SK-N-SH (cell line): ENCODE measurements around the gene FAM81A. TPM values are rescaled to one million over a fixed set of nuclear protein-coding genes. Genes with fewer than 3 reads are reported as not detected.

Experiments
- CTCF ChIA-PET: fragments of 300-600, 350-600 bp; formaldehyde crosslinking; extraction: SDS; loops from one replicate; lab custom pipeline; 2021; lab: Yijun Ruan, JAX
- POLR2A ChIA-PET: fragments of 350-600 bp; sonication (Branson Sonifier 250); formaldehyde crosslinking; extraction: SDS; loops from one replicate; lab custom pipeline; 2020; ENCODE audit warnings: antibody characterized with exemption, inconsistent platforms; lab: Yijun Ruan, JAX
- DNase-seq: peaks from one replicate; pipeline ENCODE4 v3.0.0; 2012
- H2AFZ ChIP-seq: fragments of 200-600 bp; sonication (generic); 2 replicates; pipeline ENCODE4 v1.8.1; 2016; ENCODE audit warnings: antibody characterized with exemption, mild to moderate bottlenecking, low read depth
- H3F3A ChIP-seq: fragments of 200-600 bp; sonication (generic); replicated peaks from 2 replicates; pipeline ENCODE3; 2016; ENCODE audit warnings: antibody characterized with exemption, mild to moderate bottlenecking; ENCODE audit not compliant: insufficient read depth
- H3K27ac ChIP-seq, 2 experiments: fragments of 200-500 bp in 1 of 2; fragments of 200-600 bp in 1 of 2; sonication (Bioruptor generic) in 1 of 2; sonication (generic), shearing (Covaris generic) in 1 of 2; 2 replicates each; pipeline versions ENCODE4 v1.5.1 to v1.6.1; 2014 to 2016; ENCODE audit warnings: low read depth in 2 of 2, inconsistent platforms in 1 of 2, low read length in 1 of 2, mild to moderate bottlenecking in 1 of 2, mixed read lengths in 1 of 2
- H3K27me3 ChIP-seq: fragments of 200-600 bp; sonication (generic), shearing (Covaris generic); 2 replicates; pipeline ENCODE4 v1.6.1; 2016; ENCODE audit warnings: mixed run types; ENCODE audit not compliant: insufficient read depth
- H3K36me3 ChIP-seq, 2 experiments: fragments of 200-500 bp in 1 of 2; fragments of 200-600 bp in 1 of 2; sonication (Bioruptor generic) in 1 of 2; sonication (generic) in 1 of 2; replicated peaks in 1 of 2; 2 replicates each; pipeline versions ENCODE3 to v1.5.1; 2014 to 2016; ENCODE audit warnings: low read length in 1 of 2, mild to moderate bottlenecking in 1 of 2; ENCODE audit not compliant: insufficient read depth in 2 of 2, control insufficient read depth in 1 of 2
- H3K4me1 ChIP-seq, 2 experiments: fragments of 200-500 bp in 1 of 2; fragments of 200-600 bp in 1 of 2; sonication (Bioruptor generic) in 1 of 2; sonication (generic), shearing (Covaris generic) in 1 of 2; 2 replicates each; pipeline versions ENCODE4 v1.5.1 to v1.6.1; 2014 to 2016; ENCODE audit warnings: low read depth in 1 of 2, low read length in 1 of 2, mixed run types in 1 of 2; ENCODE audit not compliant: insufficient read depth in 2 of 2, control insufficient read depth in 1 of 2
- H3K4me2 ChIP-seq: fragments of 200-600 bp; sonication (generic), shearing (Covaris generic); 2 replicates; pipeline ENCODE4 v1.6.1; 2017; ENCODE audit warnings: mixed run types
- H3K4me3 ChIP-seq, 2 experiments: fragments of 200-500 bp in 1 of 2; fragments of 200-600 bp in 1 of 2; sonication (Bioruptor generic) in 1 of 2; sonication (generic), shearing (Covaris generic) in 1 of 2; 2 replicates each; pipeline versions ENCODE4 v1.5.1 to v1.8.1; 2014 to 2016; ENCODE audit warnings: low read depth in 2 of 2, inconsistent platforms in 1 of 2, low read length in 1 of 2, mild to moderate bottlenecking in 1 of 2, mixed read lengths in 1 of 2, moderate library complexity in 1 of 2
- H3K79me2 ChIP-seq: fragments of 200-600 bp; sonication (generic); 2 replicates; pipeline ENCODE4 v1.8.1; 2017; ENCODE audit warnings: mild to moderate bottlenecking; ENCODE audit not compliant: insufficient read depth
- H3K9ac ChIP-seq: fragments of 200-600 bp; sonication (generic); 2 replicates; pipeline ENCODE4 v1.6.1; 2017; ENCODE audit warnings: mixed run types
- H3K9me2 ChIP-seq: fragments of 200-600 bp; sonication (generic); 2 replicates; pipeline ENCODE4 v1.6.1; 2017; ENCODE audit warnings: mixed run types
- H3K9me3 ChIP-seq: fragments of 200-600 bp; sonication (generic); 2 replicates; pipeline ENCODE4 v1.6.1; 2017; ENCODE audit warnings: mixed run types, mild to moderate bottlenecking, moderate library complexity
- H4K20me1 ChIP-seq: fragments of 200-600 bp; sonication (generic); 2 replicates; pipeline ENCODE4 v1.6.1; 2017; ENCODE audit warnings: mild to moderate bottlenecking, mixed run types; ENCODE audit not compliant: insufficient read depth
- FOSL2 ChIP-seq: IDR thresholded peaks from 2 replicates; pipeline ENCODE4 v1.4.0; 2012; ENCODE audit warnings: low read depth, mild to moderate bottlenecking, moderate library complexity, borderline replicate concordance
- FOXM1 ChIP-seq: IDR thresholded peaks from 2 replicates; pipeline ENCODE4 v1.4.0; 2012; ENCODE audit warnings: low read depth, mild to moderate bottlenecking
- GATA2 ChIP-seq: sonication (generic); formaldehyde crosslinking; IDR thresholded peaks from 2 replicates; pipeline ENCODE4 v1.5.0; 2020; ENCODE audit warnings: mild to moderate bottlenecking, missing genetic modification reagents
- NFIC ChIP-seq: IDR thresholded peaks from 2 replicates; pipeline ENCODE4 v1.4.0; 2012; ENCODE audit warnings: borderline replicate concordance
- NRF1 ChIP-seq: IDR thresholded peaks from 2 replicates; pipeline ENCODE4 v1.6.1; 2012; ENCODE audit warnings: low read depth, mild to moderate bottlenecking, low read length
- POLR2AphosphoS5 ChIP-seq: IDR thresholded peaks from 2 replicates; pipeline ENCODE4 v1.6.1; 2012; ENCODE audit warnings: low read depth, low read length
- RAD21 ChIP-seq: IDR thresholded peaks from 2 replicates; pipeline ENCODE4 v1.6.1; 2012; ENCODE audit warnings: mild to moderate bottlenecking, low read length
- RCOR1 ChIP-seq: fragments of 150-350 bp; IDR thresholded peaks from 2 replicates; pipeline ENCODE4 v1.6.1; 2017; ENCODE audit warnings: antibody characterized with exemption, low read length
- RXRA ChIP-seq: IDR thresholded peaks from 2 replicates; pipeline ENCODE4 v1.4.0; 2012; ENCODE audit warnings: low read depth, mild to moderate bottlenecking, borderline replicate concordance
- SIN3A ChIP-seq: IDR thresholded peaks from 2 replicates; pipeline ENCODE4 v1.6.1; 2012; ENCODE audit warnings: low read depth, mild to moderate bottlenecking, low read length, moderate library complexity, borderline replicate concordance
- TAF1 ChIP-seq: IDR thresholded peaks from 2 replicates; pipeline ENCODE4 v1.6.1; 2012; ENCODE audit warnings: low read depth, mild to moderate bottlenecking, low read length, moderate library complexity, borderline replicate concordance
- TEAD4 ChIP-seq: IDR thresholded peaks from 2 replicates; pipeline ENCODE4 v1.4.0; 2012; ENCODE audit warnings: mild to moderate bottlenecking, borderline replicate concordance; ENCODE audit not compliant: insufficient read depth
- USF2 ChIP-seq: fragments of 150-350 bp; IDR thresholded peaks from 2 replicates; pipeline ENCODE4 v1.6.1; 2017; ENCODE audit warnings: antibody characterized with exemption, low read length, low read depth, borderline replicate concordance
- WGBS: methylation state at CpG from one replicate; pipeline ENCODE4 v1.1.6; 2017; ENCODE audit warnings: low lambda C conversion rate; 5-methylcytosine and 5-hydroxymethylcytosine counted together
- polyA plus RNA-seq, 3 experiments: library from polyadenylated mRNA; depleted of rRNA; stranded (reverse); fragments of >200 nt; gene quantifications; 2 replicates each; pipeline ENCODE4 v1.2.3, GENCODE V29; 2012
- TF ChIP-seq, protein P1 (sequence below): IDR thresholded peaks from 2 replicates; pipeline ENCODE4; 2012
- TF ChIP-seq, protein P2 (sequence below): IDR thresholded peaks from 2 replicates; pipeline ENCODE4 v1.4.0; 2012; ENCODE audit warnings: low read depth
- TF ChIP-seq, protein P3 (sequence below): IDR thresholded peaks from 2 replicates; pipeline ENCODE4 v1.6.1; 2012; ENCODE audit warnings: mild to moderate bottlenecking, low read depth, low read length, moderate library complexity
- TF ChIP-seq, protein P4 (sequence below): fragments of 200-600 bp; sonication (generic); IDR thresholded peaks from 2 replicates; pipeline ENCODE4 v1.6.1; 2017; ENCODE audit warnings: antibody characterized with exemption, mild to moderate bottlenecking, moderate library complexity

Gene FAM81A
- polyA plus RNA-seq, 1 of the 3 experiments (the other 2 are of a cell fraction), result 1.1 TPM

GRCh38 chr15:59549301-59550185, 111.6 kb downstream of the FAM81A start:
- no peaks in the 10 kb centered on the region for H3K4me1 ChIP-seq
- H3K79me2 ChIP-seq, result no peaks in the 10 kb centered on the region
- H4K20me1 ChIP-seq, result no peaks in the 10 kb centered on the region
- H3K36me3 ChIP-seq, result no peaks in the 10 kb centered on the region
- ChIA-PET POLR2A (no interaction called here), CTCF (interaction anchor here (0.8 to 1.4 kb wide), 2 partner anchors 16 to 57 kb away, joined by 3 to 9 read pairs; no protein-coding TSS in a partner anchor)
- H3F3A ChIP-seq, result no peaks in the 10 kb centered on the region
- H3K4me2 ChIP-seq, result no peak overlapping the region
- no peak overlapping the region for H3K9ac ChIP-seq
- H3K27ac ChIP-seq, result no peak overlapping the region
- no peak for DNase-seq
- H3K27me3 ChIP-seq, result no peaks in the 10 kb centered on the region; the same call in 1 of the 2 replicates
- no peak overlapping the region for H2AFZ ChIP-seq
- H3K9me2 ChIP-seq, result no peaks in the 10 kb centered on the region
- no peak overlapping the region for H3K4me3 ChIP-seq
- TF ChIP-seq RXRA, result no peak
- TF ChIP-seq, protein P1, sequence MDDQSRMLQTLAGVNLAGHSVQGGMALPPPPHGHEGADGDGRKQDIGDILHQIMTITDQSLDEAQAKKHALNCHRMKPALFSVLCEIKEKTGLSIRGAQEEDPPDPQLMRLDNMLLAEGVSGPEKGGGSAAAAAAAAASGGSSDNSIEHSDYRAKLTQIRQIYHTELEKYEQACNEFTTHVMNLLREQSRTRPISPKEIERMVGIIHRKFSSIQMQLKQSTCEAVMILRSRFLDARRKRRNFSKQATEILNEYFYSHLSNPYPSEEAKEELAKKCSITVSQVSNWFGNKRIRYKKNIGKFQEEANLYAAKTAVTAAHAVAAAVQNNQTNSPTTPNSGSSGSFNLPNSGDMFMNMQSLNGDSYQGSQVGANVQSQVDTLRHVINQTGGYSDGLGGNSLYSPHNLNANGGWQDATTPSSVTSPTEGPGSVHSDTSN, result no peak
- TF ChIP-seq SIN3A, result no peak
- no peak for TF ChIP-seq RAD21
- TF ChIP-seq, protein P2, sequence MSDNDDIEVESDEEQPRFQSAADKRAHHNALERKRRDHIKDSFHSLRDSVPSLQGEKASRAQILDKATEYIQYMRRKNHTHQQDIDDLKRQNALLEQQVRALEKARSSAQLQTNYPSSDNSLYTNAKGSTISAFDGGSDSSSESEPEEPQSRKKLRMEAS, result no peak
- TF ChIP-seq TAF1, result no peak
- no peak for TF ChIP-seq FOSL2
- no peak for TF ChIP-seq RCOR1
- TF ChIP-seq USF2, result no peak
- no peak for TF ChIP-seq NFIC
- TF ChIP-seq TEAD4, result no peak
- TF ChIP-seq POLR2AphosphoS5, result no peak
- TF ChIP-seq FOXM1, result no peak
- TF ChIP-seq, protein P3, sequence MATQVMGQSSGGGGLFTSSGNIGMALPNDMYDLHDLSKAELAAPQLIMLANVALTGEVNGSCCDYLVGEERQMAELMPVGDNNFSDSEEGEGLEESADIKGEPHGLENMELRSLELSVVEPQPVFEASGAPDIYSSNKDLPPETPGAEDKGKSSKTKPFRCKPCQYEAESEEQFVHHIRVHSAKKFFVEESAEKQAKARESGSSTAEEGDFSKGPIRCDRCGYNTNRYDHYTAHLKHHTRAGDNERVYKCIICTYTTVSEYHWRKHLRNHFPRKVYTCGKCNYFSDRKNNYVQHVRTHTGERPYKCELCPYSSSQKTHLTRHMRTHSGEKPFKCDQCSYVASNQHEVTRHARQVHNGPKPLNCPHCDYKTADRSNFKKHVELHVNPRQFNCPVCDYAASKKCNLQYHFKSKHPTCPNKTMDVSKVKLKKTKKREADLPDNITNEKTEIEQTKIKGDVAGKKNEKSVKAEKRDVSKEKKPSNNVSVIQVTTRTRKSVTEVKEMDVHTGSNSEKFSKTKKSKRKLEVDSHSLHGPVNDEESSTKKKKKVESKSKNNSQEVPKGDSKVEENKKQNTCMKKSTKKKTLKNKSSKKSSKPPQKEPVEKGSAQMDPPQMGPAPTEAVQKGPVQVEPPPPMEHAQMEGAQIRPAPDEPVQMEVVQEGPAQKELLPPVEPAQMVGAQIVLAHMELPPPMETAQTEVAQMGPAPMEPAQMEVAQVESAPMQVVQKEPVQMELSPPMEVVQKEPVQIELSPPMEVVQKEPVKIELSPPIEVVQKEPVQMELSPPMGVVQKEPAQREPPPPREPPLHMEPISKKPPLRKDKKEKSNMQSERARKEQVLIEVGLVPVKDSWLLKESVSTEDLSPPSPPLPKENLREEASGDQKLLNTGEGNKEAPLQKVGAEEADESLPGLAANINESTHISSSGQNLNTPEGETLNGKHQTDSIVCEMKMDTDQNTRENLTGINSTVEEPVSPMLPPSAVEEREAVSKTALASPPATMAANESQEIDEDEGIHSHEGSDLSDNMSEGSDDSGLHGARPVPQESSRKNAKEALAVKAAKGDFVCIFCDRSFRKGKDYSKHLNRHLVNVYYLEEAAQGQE, result no peak
- no peak for TF ChIP-seq NRF1
- TF ChIP-seq, protein P4, sequence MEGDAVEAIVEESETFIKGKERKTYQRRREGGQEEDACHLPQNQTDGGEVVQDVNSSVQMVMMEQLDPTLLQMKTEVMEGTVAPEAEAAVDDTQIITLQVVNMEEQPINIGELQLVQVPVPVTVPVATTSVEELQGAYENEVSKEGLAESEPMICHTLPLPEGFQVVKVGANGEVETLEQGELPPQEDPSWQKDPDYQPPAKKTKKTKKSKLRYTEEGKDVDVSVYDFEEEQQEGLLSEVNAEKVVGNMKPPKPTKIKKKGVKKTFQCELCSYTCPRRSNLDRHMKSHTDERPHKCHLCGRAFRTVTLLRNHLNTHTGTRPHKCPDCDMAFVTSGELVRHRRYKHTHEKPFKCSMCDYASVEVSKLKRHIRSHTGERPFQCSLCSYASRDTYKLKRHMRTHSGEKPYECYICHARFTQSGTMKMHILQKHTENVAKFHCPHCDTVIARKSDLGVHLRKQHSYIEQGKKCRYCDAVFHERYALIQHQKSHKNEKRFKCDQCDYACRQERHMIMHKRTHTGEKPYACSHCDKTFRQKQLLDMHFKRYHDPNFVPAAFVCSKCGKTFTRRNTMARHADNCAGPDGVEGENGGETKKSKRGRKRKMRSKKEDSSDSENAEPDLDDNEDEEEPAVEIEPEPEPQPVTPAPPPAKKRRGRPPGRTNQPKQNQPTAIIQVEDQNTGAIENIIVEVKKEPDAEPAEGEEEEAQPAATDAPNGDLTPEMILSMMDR, result no peak
- no peak for TF ChIP-seq GATA2 (CRISPR knock-in tag)
- no peaks in the 10 kb centered on the region for H3K9me3 ChIP-seq
- 70% methylated on average over 9 of the region's 9 CpGs for WGBS
